Osteoblast (primary cell): ENCODE results near the gene PTPRCAP. TPM values are rescaled to one million over a fixed set of nuclear protein-coding genes. Genes with fewer than 3 reads are reported as not detected.
"Not testable (repeated sequence)": the region's sequence is repeated elsewhere in the genome, so short reads cannot be mapped to it uniquely, and the experiment has no call there.

Source experiments
- DNase-seq: peaks from one replicate; pipeline ENCODE4 v3.0.0; 2011; ENCODE audit warnings: low spot score, mixed read lengths; ENCODE audit not compliant: insufficient read length; ENCODE audit errors: missing footprints
- H2AFZ ChIP-seq: 2 replicates; pipeline ENCODE4 v1.6.0; 2011; ENCODE audit warnings: mild to moderate bottlenecking, low read length
- H3K27ac ChIP-seq: 2 replicates; pipeline ENCODE4 v1.5.1; 2011; ENCODE audit warnings: mild to moderate bottlenecking, low read depth, low read length, moderate library complexity
- H3K27me3 ChIP-seq: 2 replicates; pipeline ENCODE4 v1.6.0; 2012; ENCODE audit warnings: mild to moderate bottlenecking, control low read depth, inconsistent platforms, low read length, moderate library complexity; ENCODE audit not compliant: insufficient read depth
- H3K36me3 ChIP-seq: 2 replicates; pipeline ENCODE4 v1.5.1; 2011; ENCODE audit warnings: mild to moderate bottlenecking, low read length, control low read depth, moderate library complexity; ENCODE audit not compliant: insufficient read depth
- H3K4me1 ChIP-seq: 2 replicates; pipeline ENCODE4 v1.5.1; 2011; ENCODE audit warnings: mild to moderate bottlenecking, low read length, control low read depth, moderate library complexity; ENCODE audit not compliant: insufficient read depth
- H3K4me2 ChIP-seq: 2 replicates; pipeline ENCODE4 v1.6.0; 2011; ENCODE audit warnings: mild to moderate bottlenecking, low read length; ENCODE audit not compliant: insufficient read depth
- H3K4me3 ChIP-seq: fragments of 200-600 bp; sonication (generic); 3 replicates; pipeline ENCODE4 v1.5.1; 2012; ENCODE audit warnings: mild to moderate bottlenecking, low read length, inconsistent platforms; ENCODE audit not compliant: insufficient read depth
- H3K79me2 ChIP-seq: 2 replicates; pipeline ENCODE4 v1.6.0; 2012; ENCODE audit warnings: mild to moderate bottlenecking, low read length, control low read depth, inconsistent platforms; ENCODE audit not compliant: insufficient read depth
- H3K9me3 ChIP-seq: 2 replicates; pipeline ENCODE4 v1.5.1; 2011; ENCODE audit warnings: low read depth, low read length, control low read depth
- H4K20me1 ChIP-seq: 2 replicates; pipeline ENCODE4 v1.6.0; 2012; ENCODE audit warnings: mild to moderate bottlenecking, low read length, control low read depth; ENCODE audit not compliant: insufficient read depth
- CTCF ChIP-seq: IDR thresholded peaks from 2 replicates; pipeline ENCODE4 v1.5.1; 2011; ENCODE audit warnings: mild to moderate bottlenecking, low read depth, low read length, moderate library complexity; ENCODE audit errors: extremely low read depth
- total RNA-seq: library from RNA; depleted of rRNA; stranded (reverse); fragments of >200 nt; gene quantifications from 2 replicates; pipeline ENCODE4 v1.2.3, GENCODE V29; 2012

The PTPRCAP gene, protein sequence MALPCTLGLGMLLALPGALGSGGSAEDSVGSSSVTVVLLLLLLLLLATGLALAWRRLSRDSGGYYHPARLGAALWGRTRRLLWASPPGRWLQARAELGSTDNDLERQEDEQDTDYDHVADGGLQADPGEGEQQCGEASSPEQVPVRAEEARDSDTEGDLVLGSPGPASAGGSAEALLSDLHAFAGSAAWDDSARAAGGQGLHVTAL
- total RNA-seq = under 0.01 and 0.36 TPM in 2 replicates

GRCh38 chr11:67437082-67437808, at the start of gene PTPRCAP:
PTPRCAP (minus strand) TSS chr11:67437682; CDS start chr11:67437619, 63 bp downstream.
- H3K27me3 ChIP-seq = no peaks in the 10 kb centered on the region
- peaks cover 10% of the 10 kb centered on the region for H3K79me2 ChIP-seq
- H3K36me3 ChIP-seq = peaks cover 24% of the 10 kb centered on the region
- no peak within 1 kb of the TSS for H2AFZ ChIP-seq
- TF ChIP-seq CTCF = no peak
- no peak within 1 kb of the TSS for H3K27ac ChIP-seq
- DNase-seq = no peak
- no peaks in the 10 kb centered on the region for H3K9me3 ChIP-seq
- no peak within 1 kb of the TSS for H3K4me2 ChIP-seq
- peaks cover 3% of the 10 kb centered on the region for H3K4me1 ChIP-seq
- no peak within 1 kb of the TSS for H3K4me3 ChIP-seq
- peaks cover 5% of the 10 kb centered on the region for H4K20me1 ChIP-seq

- DNase-seq = peak; percentile 71
- Histone ChIP-seq H3K79me2 (peaks cover 25% of the 10 kb centered on the region), H3K36me3 (peaks cover 8% of the 10 kb centered on the region), H3K4me1 (peaks cover 7% of the 10 kb centered on the region), H3K9me3 (no peaks in the 10 kb centered on the region), H4K20me1 (peaks cover 12% of the 10 kb centered on the region), H3K4me3 (no peak overlapping the region), H3K4me2 (no peak overlapping the region), H2AFZ (no peak overlapping the region), H3K27ac (no peak overlapping the region), H3K27me3 (no peaks in the 10 kb centered on the region)
- TF ChIP-seq CTCF = no peak
Observed at GRCh38 chr11:67486481-67487195, 49.2 kb upstream of the PTPRCAP start.

DNA sequence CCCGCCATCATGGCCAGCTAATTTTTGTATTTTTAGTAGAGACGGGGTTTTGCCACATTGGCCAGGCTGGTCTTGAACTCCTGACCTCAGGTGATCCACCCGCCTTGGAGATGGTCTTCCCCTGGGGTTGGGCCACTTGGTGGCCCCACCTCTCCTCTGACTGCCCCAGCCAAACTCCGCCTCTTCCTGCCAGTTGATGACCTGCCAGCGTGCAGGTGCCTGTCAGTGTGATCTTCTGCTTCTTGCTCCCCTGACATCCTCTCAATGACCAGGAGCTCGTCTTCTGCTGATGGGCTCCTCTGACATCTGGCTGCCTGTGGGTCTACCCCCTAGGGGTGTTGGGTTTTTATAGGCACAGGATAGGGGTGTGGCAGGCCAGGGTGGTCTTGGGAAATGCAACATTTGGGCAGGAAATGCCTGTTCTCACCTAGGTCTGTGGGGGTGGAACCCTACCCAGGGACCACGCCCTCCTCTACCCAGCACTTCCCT, 48.4 kb upstream of the PTPRCAP start:
- Histone ChIP-seq H4K20me1 (peaks cover 12% of the 10 kb centered on the region), H3K79me2 (peaks cover 25% of the 10 kb centered on the region)
- H3K27ac ChIP-seq, H3K9me3 ChIP-seq, H3K4me1 ChIP-seq, H2AFZ ChIP-seq, H3K4me3 ChIP-seq, H3K4me2 ChIP-seq, H3K27me3 ChIP-seq, H3K36me3 ChIP-seq: not testable (repeated sequence)
- peak; percentile 74 for DNase-seq

DNA sequence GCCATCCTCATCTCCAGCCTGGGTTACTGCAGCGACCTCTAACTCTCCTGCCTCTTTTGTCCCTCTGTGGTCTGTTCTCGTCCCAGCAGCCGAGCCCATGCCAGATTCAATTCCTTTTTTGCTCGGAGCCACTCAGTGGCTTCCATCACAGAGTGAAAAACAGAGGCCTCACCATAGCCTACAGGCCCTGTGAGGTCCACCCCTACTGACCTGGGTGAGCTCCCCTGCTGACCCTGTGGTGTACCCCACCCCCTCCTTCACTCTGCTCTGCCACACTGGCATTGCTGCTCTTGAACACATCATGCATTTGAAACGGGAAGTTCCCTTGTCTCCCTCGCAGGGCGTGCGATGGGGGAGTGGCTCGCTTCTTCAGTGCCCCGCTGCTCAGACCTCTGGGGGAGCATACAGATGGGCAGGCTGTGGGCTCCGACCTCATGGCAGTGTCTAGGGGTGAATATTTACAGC, 47.4 kb upstream of the PTPRCAP start:
- Histone ChIP-seq H3K27ac (no peak overlapping the region), H3K4me2 (no peak overlapping the region), H2AFZ (no peak overlapping the region), H3K36me3 (peaks cover 3% of the 10 kb centered on the region), H3K79me2 (peaks cover 25% of the 10 kb centered on the region), H3K9me3 (no peaks in the 10 kb centered on the region), H4K20me1 (peaks cover 12% of the 10 kb centered on the region), H3K27me3 (no peaks in the 10 kb centered on the region), H3K4me1 (peaks cover 7% of the 10 kb centered on the region), H3K4me3 (no peak overlapping the region)
- no peak for TF ChIP-seq CTCF
- DNase-seq = no peak
